SKM-1 (cell line): ENCODE data around the gene FRMPD4.

Experiments used
- DNase-seq: peaks from one replicate; lab custom pipeline; 2025; ENCODE audit not compliant: unreplicated experiment; lab: John Stamatoyannopoulos, UW

Gene FRMPD4

DNA sequence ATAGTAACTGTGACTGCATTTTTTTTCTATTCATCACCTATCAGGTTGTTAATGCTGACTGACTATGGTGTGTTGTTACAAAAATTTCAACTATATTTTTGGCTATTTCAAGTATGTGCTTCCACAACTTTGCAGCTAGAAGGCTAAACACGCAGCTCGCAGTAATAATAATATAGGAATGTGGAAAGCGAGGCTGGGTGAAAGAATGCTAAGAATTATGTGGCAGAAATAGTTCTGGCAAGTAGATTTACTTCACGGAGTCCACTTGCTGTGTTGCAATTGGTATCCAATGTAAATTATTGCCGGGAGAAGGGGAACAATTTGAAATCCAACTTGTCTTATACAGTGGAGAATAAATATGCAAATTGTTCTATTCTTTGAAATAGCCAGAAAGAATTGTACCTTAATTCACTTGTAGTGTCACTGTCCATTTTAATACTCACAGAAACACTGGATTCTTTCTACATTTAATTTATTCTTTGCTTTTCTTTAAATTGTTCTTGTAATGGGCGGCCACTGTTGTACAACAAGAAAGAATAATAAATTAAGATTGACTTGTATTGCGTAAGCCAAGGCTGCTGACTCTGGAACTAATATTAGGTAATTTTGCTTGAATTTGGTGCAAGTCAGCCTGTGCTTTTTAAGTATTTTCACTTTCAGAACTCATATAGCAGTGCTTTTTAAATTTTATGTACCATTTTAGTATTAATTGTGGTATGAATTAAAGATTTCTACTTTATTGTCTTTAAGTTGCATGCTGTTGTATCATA lies 154.9 kb downstream of the FRMPD4 start:
- DNase-seq, result no peak

DNA sequence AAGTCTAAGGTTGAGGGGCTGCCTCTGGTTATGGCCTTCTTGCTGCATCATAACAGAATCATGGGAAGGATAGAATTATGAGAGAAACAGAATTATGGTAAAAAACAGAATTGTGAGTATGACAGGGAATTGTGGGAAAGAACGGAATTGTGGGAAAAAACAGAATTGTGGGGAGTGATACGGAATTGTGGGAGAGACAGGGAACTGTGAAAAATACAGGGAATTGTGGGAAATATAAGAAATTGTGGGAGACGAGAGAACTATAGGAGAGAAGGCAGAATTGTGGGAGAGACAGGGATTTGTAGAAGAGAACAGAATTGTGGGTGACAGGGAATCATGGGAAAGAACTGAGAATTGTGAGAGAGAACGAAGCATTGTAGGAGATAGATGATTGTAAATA lies 159.1 kb downstream of the FRMPD4 start:
- DNase-seq, result no peak

DNA sequence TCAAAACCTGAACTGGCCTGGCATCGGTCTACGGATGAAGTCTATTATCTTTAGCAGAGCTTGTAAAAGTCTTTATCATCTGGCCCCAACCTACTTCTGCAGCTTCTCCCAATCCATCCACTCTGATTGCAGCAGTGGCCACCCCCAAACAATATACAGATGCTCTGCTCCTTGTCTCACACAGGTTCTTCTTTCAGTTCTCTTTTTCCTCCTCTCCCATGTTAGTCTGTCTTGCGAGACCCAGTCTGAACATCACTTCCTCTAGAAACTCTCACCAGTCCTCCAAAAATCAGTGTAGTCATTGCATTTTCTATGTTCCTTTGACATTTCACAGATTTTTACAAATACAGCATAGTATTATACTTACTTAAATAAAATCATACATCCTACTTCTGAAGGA lies 163.0 kb downstream of the FRMPD4 start:
- DNase-seq, result no peak

DNA sequence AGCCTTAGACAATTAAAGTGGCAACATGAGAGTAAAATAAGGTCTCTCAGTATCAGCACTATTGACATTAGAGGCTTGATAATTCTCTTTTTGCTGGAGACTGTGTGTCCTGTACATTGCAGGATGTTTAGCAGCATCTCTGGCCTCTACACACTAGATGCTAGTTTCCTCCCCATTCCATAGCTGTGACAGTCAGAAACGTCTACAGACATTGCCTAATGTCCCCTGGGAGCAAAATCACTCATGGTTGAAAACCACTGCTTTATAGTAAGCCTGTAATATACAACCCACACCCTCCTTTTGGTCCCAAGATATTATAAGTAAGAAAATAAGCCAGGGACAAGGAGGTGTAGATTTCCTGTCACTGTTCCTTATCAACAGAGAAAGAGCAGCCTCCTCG lies 166.0 kb downstream of the FRMPD4 start:
- no peak for DNase-seq

DNA sequence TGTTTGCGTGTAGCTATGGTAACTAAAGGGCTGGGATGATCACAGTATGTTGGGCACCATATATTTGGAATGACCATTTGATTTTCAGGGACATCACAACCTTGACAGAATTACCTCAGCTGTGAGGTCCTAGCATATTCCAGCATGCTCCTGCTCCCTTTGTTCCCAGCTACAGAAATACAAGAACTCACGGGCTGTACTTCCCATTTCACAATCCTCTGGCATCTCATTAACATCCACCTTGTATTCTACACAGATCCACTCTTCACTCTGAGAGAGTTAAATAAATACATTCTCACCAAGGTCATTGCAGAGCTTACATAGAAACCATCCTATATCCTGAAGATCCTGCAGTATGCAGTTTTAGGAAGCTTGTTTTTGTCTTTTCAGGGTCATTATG lies 169.7 kb downstream of the FRMPD4 start:
- no peak for DNase-seq

DNA sequence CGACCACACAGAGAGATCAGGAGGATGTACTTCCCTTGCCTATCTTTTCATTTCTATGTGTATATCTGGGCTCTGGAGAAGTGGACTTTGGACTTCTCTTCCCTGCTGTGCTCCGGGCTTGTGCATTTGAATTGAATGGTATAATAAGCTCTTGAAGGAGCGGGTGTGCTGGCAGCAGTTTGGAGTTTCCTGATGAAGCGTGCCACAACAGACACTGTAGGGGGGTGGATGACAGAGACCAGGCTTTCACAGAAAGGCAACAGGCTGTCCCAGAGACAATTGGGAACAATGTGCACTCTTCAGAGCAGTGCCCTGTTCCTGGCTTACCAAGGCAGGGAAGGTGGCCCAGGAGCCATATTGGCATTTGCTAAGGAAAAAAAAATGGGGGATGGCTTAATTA lies 170.1 kb downstream of the FRMPD4 start:
- no peak for DNase-seq

DNA sequence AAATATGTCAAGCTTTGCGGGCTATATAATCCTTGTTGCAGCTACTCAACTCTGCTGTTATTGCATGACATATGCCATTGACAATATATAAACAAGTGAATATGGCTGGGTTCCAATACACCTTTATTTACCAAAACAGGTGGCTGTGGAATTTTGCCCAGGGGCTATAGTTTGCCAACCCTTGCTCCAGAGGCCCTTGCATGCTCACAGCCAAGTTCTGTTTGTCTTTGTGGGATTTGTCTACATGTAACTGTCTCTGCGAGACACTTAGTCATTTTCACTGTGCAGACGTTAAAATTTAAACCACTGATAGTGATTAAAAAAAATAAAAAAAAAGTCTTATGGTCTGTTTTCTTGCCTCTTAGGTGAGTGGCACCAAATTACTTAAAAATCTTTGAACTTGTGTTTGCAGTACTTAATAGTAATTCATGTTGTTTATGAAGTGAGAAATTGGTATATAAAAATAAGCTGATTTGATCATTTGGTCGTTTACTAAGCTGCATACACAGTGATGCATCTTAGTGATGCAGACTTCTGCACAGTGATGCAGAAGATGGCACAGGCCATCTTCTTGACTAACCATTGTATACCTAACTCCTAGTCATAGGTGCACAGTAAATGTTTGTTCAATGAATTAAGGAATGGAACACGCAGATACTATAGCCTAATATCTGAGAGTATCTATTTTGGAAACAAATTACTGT lies 170.9 kb downstream of the FRMPD4 start:
- no peak for DNase-seq

DNA sequence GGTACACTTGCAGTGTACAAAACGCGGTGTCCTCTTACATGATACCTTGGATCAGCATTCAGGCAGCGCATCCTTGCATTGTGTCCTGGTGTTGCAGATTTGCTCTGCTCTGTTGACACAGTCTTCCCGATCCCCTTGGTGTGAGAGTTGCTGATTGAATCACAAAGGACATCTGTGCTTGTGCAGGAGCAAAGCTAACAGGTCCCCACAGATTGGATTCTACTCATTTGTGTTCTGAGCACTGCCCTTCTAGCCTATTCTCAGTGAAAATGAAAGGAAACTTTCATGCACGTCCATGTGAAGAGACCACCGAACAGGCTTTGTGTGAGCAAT lies 171.4 kb downstream of the FRMPD4 start:
- DNase-seq, result no peak

DNA sequence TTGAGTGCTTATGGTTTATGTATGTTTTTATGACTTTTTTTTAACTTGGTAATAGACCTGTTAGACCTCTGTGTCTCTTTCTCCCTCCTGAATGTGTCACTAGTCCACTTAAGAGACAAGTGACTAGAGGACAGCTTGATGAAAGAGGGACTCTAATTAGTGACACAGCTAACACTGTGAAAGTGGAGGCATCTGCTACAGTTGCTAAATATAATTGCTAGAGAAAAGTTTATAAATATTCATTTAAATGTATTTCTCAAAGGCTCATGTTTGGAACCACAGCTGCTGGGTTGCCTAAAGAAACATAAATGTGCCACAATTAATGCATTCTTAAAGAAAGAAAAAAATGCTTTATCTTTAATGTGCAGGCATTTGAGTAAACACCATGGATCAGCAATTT lies 176.4 kb downstream of the FRMPD4 start:
- no peak for DNase-seq

DNA sequence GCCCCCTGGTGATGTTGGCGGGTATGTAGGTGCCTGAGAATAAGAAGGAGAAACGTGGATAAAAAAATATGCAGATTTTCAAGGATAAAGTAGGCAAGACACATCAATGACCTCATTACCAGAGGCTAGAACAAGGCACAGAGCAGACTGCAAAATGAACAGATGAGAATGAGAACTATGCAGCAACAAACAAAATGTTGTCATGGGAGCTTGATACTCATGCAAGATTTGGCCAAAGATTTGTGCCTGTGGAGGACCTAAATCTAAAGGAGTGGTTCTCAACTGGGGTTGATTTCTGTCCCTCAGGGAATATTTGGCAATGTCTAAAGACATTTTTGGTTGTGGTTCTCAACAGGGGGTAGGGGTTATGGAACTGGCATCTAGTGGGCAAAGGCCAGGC lies 177.3 kb downstream of the FRMPD4 start:
- DNase-seq, result no peak

DNA sequence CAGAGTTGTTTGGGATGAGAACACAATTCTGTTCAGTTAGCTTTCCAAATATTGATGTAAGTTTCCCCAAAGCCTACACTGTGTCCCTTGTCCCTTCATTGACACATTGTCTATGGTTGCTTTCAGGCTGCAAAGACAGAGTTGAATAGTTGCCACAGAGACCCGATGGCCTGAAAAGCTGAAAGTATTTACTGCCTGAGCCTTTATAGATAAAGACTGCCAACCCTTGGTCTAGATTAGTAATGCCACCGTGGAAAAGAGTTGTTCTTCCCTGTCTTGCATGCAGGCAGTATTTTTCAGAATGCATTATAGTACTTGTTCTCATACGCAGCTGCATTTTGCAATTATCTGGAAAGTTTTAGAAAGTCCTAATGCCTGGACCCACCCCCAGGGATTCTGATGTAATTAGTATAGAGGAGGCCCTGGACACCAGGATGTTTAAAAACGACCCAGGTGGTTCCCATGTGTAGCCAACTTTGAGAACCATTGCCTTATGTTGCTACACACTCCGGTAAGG lies 180.8 kb downstream of the FRMPD4 start:
- DNase-seq, result no peak

DNA sequence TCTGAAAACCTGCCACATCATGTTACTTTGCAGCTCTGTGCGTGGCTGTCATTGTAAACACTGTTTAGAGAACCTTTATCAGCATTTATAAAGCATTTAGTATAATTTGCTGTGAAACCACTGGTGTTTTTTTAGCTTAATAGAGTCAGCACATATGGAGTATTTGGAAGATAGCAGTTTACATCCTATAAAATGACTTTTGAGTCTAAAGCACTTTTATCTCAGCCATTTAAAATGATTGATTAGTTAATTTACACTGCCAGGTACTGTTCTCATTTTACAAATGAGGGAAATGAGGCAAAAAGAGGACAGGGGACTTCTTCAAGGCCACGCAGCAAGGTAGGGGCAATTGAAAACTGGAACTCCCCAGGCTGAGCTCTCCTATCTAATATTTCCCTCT lies 181.7 kb downstream of the FRMPD4 start:
- no peak for DNase-seq

DNA sequence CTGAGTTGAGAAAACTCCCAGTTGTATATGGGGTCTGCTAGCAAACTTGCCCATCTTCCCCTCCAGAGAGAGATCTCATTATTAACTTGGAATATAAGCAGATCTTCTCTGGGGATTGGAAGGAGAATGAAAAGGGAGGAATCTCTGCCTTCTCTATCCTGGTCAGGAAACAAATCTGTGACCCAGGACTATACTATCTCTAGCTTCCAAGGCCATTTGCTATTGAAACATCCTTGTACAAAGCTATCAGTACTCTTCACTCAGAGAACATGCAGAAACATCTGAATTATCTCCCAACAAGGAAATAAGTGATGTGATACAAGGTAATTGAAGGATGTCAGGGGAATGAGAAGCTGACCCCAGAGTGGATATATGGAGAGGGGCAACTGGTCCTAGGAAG lies 183.8 kb downstream of the FRMPD4 start:
- no peak for DNase-seq

DNA sequence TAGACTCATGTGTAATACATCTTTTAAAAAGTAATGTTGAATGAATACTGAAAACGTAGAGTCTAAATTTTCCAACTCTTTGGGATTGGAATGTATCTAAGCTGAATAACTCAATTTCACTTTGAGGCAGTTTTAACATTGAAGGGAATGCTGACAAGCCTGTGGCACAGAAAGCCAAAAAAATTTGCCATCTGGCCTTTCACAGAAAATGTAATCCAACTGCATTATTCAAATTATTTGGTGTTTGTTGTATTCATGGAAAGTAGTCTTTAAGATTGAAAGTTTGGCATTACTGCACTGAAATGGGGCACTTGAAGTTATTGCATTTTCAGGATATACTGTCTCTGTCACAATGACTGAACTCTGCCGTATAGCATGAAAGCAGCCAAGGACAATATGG lies 186.9 kb downstream of the FRMPD4 start:
- DNase-seq, result no peak

DNA sequence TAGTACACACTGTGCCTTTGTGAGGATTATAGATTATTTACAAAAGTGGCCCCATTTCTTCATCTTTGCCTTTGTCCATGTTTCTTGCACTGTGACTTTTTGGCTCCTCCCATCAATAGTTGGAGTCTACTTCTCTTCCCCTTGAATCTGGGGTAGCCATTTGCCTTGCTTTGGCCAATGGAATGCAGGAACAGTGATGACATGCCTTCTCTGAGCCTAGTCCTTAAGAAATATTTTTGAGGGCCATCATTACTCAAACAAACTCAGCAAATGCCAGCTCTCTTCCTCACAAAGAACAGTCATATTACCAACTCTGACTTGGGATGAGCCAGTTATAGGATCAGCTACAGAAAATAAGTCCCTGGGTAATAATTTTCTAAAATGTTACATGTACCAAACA lies 189.6 kb downstream of the FRMPD4 start:
- no peak for DNase-seq

DNA sequence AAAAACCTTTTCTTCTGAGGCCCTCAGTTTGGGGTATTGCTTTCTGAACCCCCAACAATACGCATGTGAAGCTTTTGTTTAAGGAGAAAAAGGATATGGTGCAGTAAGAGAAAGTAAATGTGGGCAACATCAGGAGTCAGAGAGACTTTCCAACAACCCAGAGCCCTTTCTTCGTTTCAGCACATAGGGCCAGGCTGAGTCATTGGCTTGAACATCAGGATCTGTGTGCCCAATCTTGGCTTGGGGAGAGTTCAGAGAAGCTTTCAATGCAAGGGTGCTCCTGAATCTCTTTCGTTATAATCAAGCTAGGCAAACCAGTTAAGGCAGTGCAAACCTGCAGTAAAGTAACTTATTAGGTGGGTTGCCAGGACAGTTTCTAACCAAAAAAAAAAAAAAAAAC lies 191.2 kb downstream of the FRMPD4 start:
- DNase-seq, result no peak

DNA sequence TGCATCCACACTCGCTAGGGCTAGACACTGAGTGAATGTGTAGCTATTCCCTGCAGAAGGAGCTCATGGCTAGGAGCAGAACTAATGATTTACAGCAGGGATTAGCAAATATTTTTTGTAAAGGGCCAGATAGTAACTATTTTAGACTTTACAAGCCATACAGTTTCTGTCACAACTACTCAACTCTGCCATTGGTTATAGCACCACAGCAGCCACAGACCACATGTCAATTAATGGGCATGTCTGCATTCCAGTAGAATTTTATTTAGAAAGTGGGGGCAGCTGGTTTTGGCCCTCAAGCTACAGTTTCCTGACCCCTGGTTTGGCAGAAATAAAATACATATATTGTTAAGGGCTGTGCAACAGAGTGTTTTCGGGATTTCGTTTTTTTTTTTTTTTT lies 192.6 kb downstream of the FRMPD4 start:
- no peak for DNase-seq

DNA sequence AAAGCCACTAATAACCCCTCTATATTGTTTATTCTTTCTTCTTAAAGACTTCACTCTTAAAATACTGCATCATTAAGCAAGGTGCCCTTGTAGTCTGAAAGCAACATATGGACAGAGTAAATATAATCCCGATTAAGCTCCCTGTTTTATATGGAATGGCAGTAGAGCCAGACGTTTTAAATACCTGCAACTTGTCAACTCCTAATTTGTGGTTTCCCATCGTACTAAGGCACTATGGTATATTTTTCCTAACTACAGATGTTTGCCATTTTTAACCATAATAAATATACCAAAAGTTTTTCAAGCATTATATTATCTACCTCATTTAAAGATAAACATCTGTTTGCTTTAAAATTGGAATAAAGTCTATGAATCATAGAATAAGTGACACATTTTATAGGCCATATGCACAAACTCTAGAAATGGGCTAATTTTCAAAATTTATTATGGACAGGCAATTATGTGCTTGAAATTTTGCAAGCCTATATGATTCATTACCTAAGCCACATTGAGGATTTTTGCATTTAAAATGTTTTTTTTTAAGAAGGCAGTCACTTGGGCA lies 194.6 kb downstream of the FRMPD4 start:
- no peak for DNase-seq

DNA sequence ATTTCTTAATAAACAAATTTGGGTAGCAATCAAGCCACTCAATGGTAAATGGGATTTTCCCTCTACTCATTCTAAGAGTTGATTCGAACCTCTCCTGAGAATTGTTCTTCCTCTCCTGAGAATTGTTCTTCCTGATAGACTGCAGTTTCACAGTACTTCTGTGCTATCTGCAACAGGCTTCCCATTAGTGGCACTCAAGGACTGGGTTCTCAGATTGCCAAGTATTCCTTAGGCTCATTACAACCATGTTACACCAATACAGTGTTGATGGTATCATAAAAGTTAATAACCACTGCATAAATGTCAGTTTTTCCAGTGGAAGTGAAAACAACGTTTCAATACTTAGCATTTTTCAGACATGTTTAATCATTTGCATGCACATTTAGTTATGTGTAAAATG lies 201.6 kb downstream of the FRMPD4 start:
- no peak for DNase-seq

DNA sequence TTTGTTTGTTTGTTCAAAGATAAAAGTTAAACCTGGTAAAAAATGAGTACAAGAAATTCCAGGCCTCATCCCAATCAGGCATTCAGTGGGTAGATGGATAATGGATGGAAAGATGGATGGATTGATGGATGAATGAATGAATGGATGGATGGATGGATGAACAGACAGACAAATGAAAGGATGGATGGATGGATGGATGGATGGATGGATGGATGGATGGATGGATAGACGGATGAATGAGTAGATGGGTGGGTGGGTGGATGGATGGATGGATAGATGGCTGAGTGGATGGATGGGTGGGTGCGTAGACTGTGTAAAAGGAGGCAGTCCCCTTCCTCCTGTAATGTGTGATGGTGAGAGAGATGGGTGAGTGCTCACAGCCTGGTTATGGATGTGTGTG lies 206.7 kb downstream of the FRMPD4 start:
- DNase-seq, result no peak

DNA sequence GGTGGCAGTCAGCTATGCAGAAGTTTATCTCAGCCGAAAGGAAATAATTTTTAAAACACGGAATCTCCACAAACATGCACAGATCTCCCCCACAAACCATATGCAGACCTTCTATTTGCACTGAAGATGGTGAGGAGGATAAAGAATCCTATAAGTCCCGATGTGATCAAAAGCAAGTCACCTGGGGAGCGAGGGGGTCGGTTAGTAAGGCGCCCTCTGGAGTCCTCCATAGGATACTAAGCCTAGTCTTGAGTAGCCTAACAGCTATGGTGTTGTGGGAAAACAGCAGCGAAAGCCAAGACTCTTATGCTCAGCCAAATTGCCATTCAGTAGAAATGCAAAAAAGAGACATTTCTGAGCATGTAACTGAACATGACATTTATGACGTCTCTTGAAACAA lies 210.9 kb downstream of the FRMPD4 start:
- DNase-seq, result no peak

DNA sequence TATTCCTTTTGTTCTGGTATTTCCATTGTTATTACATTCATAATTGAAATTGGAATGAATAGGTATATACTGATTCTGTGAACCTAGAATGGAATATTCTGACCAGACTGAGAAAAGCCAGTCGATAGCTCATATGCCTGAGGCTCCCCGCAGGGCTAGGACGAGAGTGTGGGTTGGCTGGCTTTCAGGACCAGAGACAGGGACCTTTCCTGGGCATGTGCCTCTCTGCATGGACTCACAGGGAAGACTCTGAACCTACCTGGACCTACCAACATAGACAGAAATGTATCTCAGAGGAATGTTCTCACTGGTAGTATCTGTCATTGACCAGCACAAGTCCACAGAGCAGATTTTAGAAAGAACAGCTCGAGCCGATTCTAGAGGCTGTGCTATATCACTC lies 214.6 kb downstream of the FRMPD4 start:
- no peak for DNase-seq
